Loucy (cell line): ENCODE data around the gene RIMS1.

Source experiments
- CTCF ChIP-seq: fragments of 200-600 bp; sonication (generic); conservative IDR thresholded peaks from 2 replicates; pipeline ENCODE4 v1.5.1; 2014; ENCODE audit warnings: mild to moderate bottlenecking, antibody characterized with exemption, low read length
- EZH2phosphoT487 ChIP-seq: fragments of 200-600 bp; IDR thresholded peaks from 2 replicates; pipeline ENCODE4 v1.6.1; 2018; ENCODE audit warnings: antibody characterized with exemption, mild to moderate bottlenecking, moderate library complexity, borderline replicate concordance

GRCh38 chr6:71933881-71934280 lies 47.5 kb downstream of the RIMS1 start:
- TF ChIP-seq CTCF (no peak), EZH2phosphoT487 (no peak)
